GM21529 (cell line): ENCODE results near the gene ELAVL1.
"Not testable (repeated sequence)": the region's sequence is repeated elsewhere in the genome, so short reads cannot be mapped to it uniquely, and the experiment has no call there.

Experiments used
- ATAC-seq: cut with Tn5 transposase; IDR thresholded peaks from one replicate; pipeline ENCODE4 v1.9.1; 2021; ENCODE audit not compliant: unreplicated experiment

The ELAVL1 gene

DNA sequence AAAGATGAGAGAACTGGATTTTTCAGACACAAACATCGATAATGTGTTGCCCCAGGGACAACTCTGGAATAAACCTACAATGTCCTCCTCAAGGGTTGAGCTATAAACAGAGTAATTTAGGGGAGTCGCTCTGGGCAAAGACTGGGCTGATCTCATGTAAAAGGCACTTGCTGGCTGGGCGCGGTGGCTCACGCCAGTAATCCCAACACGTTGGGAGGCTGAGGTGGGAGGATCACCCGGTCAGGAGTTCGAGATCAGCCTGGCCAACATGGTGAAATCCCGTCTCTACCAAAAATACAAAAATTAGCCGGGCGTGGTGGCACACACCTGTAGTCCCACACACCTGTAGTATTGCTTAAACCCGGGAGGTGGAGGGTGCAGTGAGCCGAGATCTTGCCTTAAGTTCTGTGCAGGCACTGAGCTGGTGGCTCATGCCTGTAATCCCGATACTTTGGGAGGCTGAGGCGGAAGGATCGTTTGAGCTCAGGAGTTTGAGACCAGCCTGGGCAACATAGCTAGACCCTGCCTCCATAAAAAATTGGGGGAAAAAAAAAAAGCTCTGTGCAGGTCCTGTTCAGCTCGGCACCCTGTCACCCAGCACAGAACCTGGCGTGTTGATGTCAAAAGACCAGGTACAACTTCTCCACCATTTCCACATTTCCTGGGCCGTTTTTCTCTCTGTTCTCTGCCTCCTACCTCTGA, 63.4 kb downstream of the ELAVL1 start:
- ATAC-seq = no peak

DNA sequence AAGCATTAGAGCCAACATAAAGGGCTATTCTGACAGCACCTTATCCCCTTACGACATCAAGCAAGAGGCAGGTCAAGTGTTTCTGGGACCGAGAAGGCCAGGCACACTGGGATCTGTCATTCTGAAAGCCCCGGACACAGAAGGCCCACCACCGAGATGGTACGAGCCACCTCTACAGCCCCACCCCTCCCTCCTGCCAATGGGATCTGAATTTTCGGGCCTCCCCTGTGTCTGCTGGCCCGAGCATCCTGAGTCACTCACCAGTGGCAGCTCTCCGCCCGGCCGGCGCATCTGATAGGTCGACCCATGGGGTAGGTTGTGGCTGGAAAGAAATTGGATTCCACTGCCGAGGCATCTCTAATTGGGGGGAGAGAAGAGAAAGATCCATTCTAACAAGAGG, 64.6 kb downstream of the ELAVL1 start:
- ATAC-seq = no peak

DNA sequence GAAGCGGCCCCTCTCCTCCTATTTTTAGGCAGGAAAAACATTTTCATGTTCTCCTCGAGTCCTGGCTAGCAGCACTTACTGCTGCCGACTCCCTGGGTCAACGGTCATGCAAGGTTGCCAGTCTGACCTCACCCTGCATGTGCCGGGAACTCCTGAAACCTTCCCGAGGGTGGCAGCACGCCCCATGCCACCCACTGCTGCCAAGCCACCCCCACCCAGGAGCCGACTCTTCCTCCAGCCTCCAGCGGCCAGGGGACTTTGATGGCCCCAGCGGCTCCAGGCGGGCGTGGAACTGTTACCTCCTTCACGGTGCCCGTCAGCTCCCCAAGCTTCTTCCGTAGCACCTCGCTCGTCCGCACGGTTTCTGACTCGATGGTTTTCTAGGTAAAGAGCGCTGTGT, 70.7 kb downstream of the ELAVL1 start:
- ATAC-seq = no peak

DNA sequence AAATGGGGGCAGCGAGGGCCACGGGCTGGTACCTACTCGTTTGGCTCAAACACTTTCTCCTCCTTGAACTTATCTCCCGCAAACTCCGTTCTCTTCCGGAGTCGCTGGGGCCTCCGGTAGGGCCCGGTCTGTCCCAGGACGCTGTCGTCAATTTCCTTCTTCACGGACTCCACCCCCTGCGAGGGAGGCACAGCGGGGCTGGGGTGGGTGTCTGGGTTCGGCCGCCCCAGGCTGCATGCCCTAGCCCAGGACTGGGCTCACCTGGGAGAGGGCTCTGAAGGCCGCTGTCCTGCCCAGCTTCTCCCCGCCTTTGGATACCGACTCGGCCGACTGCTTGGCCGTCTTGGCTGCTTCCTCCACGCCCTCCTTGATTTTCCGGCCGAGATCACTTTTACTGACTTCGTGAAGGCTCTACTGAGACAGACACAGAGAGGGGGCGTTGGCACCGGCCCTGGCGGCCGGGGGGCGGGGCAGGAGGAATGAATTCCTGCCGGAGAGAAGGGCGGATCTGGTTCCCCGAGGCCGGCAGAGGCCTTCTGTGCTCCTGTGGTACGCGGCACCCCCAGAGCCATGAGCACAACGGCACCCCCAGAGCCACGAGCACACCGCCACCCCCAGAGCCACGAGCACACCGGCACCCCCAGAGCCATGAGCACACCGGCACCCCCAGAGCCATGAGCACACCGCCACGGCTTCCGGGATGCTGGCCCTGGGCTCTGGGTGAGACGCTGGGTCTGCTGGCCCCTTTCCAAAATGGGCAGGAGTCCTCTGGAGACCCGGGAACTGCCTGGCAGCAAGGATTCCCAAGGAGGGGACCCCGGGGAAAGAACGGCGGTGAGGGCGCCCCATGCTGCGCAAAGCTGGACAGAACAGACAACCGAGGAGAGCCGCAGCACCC, 71.4 kb downstream of the ELAVL1 start:
- no peak for ATAC-seq

DNA sequence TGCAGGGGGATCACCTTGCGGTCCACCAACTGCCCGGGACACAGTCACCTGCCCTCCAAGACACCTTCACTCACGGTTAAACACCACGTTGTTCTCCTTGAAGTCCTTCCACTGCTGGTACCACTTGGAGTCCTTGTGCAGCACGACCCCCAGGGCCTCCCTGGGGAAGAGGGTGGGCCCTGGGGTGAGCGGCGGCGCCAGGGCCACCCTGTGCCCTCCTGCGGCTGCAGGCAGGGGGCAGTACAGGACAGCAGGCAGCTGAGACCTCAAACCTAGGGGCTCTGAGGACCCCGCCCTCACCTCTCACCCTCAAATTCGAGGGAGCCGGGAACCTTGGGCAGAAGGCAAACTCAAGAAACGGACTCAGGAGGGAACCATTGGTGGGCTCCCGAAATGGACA, 72.0 kb downstream of the ELAVL1 start:
- no peak for ATAC-seq

DNA sequence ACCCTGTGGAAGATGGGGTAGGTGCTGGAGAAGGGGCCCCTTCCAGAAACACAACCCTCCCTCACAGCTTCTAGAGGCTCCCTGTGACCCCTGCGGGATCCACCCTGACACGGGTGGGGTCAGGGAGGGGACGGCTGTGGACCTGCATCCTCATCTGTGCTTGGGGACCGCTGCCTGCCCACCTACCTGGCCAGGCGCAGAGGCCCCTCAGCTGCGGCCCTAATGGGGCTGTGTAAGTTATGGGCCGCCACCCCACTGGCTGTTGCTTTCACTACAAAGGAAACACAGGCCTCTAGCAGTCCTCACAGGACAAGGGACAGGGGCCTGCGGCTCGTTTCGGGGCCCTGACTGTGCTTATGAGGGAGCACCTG, 72.5 kb downstream of the ELAVL1 start:
- no peak for ATAC-seq

DNA sequence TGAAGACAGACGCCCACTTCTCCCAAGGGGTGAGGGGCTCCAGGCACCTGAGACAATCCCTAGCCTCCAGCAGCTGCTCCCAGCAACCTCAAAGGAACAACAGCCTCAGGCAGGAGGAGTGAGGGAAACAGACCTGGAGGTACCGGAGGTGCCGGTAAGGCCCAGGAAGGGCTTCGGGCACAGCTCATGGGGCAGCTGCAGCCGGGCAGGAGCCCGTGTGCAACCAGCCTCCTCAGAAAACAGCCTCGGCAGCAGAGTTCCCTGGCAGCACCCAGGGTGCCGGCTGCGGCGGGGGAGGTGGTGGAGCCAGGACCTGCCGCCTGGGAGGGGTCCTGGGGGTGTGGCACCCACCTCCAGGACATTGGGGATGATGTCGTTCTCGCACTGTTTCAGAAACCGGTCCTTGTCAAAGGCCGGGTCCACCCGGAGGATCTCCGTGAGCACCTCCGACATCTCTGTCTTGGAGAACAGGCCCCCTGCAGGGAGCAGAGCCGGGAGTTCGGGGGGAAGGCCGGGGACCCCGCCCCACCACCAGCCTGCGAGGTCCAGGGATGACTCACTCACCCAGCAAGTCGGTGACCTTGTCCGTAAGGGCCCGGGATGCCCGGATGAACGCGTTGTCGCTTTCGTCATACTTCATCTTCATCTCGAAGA, 73.0 kb downstream of the ELAVL1 start:
- ATAC-seq = no peak

DNA sequence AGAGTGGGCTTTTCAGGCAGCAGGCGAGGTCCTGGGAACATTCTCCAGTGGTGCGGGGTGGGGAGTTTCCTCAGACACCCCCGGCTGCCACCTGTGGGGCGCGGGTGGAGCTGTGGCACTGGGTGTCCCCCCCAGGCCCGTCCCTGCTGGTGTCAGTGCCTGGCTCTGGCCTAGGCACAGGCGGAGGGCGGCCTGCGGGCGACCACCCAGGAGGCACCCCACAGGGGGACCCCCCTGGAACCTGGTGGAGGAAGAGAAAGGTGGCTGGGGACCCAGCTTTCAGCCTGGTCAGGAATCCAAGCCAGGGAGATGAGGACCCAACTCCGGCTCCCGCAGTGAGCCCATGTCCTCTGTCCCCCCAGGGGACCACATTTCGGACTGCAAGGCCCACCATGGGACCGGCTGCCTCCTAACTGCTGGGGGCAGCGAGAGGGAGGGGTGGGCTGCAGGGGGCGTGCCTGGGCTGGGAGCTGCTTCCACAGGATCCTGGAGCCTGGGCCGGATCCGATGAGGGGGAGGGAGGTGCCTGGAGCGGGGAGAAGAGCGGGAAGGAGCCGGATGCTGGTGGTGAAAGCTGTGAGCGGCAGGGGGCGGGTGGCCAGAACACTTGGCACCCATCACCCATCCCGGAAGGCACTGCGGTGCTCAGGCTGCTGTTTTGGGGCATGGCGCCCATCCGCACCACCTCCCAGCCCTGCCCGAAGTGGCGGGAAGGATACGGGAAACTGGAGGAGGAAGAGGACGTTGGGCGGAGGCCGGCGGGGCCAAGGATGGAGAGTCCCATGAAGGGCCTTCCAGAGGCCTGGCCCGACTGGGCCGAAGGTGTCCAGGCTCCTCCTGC, 74.0 kb downstream of the ELAVL1 start:
- ATAC-seq = no peak

DNA sequence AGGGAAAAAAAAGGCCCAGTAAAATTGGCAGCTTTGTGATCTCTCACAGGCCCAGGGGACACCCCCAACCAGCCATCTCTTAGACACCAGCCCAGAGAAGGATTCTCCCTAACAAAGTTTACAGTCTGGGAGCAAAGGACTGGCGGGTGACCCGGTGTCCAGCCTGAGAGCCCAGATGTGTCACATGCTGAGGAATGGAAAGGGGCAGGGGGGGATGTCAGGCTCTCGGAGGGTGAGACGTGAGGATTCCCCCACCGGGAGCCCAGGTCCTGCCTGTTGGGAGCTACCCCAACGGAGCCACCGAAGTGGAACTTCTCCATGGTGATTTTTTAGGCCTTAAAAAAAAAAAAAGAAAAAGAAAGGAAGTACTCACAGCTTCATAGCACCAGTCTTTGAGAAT, 74.7 kb downstream of the ELAVL1 start:
- ATAC-seq = no peak

DNA sequence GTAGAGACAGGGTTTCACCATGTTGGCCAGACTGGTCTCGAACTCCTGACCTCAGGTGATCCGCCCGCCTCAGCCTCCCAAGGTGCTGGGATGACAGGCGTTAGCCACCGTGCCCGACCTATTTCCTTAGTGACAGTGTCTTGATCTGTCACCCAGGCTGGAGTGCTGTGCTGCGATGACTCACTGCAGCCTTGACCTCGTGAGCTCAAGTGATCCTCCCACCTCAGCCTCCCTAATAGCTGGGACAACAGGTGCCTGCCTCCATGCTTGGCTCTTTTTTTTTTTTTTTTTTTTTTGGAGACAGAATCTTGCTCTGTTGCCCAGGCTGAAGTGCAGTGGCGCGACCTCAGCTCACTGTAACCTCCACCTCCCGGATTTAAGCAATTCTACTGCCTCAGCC, 75.4 kb downstream of the ELAVL1 start:
- not testable (repeated sequence) for ATAC-seq

DNA sequence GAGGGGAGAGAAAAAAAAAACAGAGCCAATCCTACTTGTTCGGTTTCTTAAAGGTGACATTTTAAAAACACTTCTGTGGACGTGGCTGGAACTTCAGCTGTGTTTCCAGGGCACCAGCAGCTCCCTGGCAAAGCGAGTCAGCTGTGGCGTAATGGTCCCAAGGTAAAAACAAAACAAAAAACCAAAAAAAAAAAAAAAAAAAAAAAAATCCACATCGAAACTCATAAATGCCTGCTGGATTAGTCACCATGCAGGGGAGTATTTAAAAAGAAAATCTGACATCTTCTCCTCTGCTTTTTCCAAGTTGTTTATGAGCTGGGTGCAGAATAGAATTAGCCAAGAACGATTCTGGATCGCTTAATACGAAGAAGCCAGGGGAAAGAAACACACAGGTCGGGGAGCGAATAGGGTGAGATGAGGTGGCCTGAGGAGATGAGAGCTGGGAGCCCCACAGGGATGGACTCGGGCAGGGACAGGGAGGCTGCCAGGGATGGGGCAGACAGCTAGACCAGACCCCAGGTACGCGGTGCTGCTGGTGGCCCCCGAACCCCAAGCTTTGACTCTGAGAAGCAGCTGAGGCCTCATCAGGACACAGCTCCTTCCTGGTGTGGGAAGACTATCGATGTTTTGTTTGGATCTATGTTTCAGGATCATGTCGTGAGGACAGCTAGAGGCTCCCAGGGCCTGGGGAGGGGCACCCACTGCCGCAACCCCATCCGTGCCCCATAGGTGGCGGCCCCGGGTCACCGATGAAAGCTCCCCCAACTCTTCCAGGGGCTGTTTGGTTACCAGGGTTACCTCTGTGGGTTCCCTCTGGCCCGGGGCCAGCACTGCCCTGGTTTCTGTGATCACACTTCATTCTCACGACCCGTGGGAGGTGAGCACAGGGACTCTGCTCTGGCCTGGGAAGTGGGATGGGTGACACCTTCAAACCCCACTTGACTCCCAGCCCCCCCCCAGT, 76.4 kb downstream of the ELAVL1 start:
- ATAC-seq = no peak

DNA sequence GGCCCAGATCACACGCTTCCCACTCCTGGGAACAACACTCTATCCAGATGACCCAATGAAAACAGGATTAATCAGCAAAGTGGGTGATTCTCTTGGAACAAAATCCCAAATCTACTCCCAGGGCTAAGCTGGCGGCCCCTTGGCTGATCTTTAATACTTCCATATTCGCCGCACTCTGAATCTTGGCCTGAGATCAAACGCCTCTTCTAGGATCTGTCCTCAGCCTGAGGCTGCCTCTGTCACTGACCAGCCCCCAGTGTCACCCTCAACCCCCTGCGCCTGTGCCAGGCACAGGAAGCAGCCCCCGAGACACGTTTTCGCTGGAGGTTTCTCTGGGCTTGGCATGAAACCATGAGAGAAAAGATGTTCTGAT, 77.1 kb downstream of the ELAVL1 start:
- no peak for ATAC-seq

DNA sequence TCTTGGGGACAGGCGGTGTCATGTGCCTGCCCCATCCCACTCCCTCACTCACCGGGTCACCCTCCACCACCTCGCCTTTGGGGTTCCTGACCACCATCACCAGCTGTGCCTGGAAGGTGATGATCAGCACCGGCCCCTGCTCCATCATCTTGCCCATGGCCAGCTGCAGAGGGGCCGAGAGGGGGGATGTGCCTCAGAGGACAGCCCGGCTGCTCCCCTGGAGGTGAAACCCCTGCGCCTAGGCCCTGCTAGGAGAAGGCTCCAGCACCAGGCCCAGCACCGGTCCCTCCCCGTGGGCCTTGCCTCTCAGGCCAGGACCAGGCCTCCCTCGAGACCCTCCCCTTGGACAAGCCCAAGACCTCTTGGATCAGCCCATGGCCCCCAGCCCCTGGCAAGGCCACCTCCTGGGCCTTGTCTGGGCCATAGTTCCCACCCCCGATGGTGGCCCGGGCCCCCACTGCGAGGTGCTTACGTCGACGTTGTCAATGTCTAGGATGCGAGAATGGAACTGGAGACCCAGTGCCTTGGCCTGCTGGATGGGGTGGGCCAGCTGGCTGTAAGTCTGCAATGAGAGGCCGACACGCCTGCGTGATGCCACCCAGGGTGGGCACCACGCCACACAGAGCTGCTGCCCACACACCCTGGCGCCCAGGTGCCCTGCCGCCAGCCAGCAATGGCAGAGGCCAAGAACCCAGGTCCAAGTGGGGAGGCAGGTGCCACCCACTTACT, 77.7 kb downstream of the ELAVL1 start:
- no peak for ATAC-seq

DNA sequence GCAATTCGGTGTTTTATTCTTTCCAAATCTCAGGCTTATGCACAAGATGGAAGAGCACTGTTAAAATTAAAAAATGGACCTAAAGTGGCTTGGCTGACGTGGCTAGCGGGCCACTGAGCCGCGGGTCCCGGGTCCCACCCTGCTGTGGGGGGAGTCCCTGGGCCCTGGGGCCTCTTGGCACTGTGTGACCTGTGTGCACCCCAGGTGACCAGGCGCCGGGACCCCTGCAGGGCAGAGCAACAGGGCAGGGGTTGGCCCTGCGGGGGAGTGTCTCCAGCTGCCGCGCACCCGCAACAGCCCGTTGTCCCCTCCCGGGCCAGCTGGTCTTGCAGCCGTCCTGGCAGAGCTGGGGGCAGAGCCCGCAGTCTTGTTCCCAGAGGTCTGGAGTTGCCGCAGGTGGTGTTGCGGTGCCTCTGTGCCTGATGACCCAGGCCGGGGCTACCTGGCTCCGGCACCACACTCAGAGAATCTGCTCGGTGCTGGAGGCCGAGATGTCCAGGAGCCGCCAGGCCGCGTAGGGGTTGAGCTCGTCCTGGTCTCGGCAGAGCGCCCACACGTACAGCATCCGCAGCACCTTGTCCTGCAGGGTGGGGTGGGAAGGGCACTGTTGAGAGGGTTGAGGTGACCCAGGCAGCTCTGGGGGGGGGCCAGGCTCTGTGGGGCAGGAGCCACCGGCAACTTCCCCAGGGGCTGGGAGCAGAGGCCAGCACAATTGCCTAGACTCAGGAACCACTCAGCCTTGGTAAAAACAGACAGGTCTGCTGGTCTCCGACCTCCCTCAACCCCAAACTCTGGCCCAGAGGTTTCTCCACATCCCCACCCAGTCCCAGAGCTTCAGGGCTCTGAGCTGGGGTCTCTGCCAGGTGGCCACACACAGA, 78.5 kb downstream of the ELAVL1 start:
- ATAC-seq = no peak

DNA sequence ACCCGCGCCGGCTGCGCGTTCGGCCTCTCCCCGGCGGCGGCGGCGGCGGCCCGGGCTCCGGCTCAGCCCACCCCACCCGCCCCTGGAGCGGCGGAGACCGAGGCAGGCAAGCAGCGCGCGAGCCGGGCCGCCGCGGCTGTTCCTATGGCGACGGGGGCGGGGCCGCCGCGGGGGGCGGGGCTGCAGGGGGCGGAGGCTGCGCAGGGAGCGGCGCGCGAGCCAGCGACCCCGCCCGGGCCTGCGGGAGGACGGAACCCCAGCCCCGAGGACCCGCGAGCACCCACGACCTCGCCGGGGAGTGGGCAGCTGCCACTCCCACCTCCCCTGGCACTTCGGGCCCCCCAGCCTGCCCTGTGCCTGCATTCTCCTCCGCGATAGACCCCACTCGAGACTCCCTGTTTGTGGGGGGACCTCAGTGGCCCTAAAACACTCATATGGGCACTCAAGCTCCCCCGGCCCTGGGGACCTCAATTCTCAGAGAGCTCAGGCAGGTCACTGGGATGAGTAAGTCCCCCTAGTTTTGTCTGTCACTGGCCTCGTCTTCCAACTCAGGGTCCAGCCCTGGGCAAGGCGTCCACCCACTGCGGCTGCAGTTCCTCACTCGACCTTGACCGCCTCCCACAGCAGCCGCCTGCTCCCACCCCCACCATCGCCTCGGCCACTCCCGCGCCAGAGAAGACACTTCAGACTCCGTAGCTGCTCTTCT, 79.3 kb downstream of the ELAVL1 start, which contains the start of gene CTXN1:
Gene CTXN1 (minus strand): TSS at position 115 of the 706 bp plus-strand sequence. CDS start 597 bp downstream, outside the sequence.
- ATAC-seq = no peak

DNA sequence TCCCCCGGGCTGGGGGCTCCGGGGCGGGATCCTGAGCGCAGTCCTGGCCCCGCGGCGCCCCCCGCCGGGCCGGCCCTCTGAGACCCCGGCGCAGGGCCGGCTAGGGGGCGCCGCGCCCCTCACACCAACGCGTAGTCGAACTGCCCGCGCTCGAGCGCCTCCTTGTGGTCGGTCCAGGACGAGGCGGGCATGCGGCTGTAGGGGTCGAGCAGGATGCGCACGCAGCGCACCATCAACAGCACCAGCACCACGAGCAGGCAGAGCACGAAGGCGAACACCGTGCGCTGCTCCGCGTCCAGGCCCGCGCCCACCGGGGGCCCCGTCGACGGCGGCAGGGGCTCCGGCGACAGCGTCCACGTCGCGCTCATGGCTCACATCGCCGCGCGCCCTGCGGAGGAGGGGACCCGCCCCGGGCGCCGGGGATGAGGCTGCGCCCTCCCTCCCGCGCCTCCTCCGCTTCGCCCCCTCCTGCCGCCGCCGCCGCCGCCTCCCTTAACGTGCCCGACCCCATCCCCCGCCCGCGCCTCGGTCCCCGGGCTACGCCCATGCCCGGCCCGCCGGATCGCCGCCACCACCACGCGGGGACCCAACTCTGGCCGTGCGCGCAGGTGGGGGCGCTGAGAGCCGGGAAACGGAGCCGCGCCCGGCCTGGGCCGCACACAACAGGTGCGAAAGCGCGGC, 80.1 kb downstream of the ELAVL1 start:
- no peak for ATAC-seq

DNA sequence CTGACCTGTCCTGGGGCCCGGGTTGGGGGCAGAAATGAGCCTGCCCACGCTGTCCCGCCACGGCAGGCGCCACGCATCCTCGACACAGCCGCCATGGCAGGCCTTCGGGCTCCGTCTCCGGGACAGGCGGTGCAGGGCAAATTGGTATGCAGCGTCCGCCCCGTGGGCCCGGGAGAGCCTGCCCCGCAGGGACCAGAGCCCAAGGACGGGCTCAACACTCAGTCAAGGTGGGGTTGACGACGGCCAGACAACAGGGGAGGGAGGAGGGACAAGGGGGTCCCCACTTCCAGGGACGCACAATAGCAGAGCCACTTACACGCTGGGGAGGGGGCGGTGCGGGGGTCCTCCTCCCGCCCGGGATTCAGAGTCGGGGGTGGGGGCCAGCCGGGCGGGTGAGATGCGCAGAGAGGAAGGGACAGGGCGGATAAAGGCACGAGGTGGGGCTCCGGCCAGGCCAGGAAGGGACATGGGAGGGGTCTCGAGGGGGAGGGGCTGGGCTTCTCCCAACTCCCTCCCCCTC, 80.7 kb downstream of the ELAVL1 start:
- no peak for ATAC-seq
